ENCODE data around the gene ABCA12. TPM values are rescaled to one million over a fixed set of nuclear protein-coding genes. Genes with fewer than 3 reads are reported as not detected.
"Not testable (repeated sequence)": the region's sequence is repeated elsewhere in the genome, so short reads cannot be mapped to it uniquely, and the experiment has no call there.

ABCA12 gene, protein sequence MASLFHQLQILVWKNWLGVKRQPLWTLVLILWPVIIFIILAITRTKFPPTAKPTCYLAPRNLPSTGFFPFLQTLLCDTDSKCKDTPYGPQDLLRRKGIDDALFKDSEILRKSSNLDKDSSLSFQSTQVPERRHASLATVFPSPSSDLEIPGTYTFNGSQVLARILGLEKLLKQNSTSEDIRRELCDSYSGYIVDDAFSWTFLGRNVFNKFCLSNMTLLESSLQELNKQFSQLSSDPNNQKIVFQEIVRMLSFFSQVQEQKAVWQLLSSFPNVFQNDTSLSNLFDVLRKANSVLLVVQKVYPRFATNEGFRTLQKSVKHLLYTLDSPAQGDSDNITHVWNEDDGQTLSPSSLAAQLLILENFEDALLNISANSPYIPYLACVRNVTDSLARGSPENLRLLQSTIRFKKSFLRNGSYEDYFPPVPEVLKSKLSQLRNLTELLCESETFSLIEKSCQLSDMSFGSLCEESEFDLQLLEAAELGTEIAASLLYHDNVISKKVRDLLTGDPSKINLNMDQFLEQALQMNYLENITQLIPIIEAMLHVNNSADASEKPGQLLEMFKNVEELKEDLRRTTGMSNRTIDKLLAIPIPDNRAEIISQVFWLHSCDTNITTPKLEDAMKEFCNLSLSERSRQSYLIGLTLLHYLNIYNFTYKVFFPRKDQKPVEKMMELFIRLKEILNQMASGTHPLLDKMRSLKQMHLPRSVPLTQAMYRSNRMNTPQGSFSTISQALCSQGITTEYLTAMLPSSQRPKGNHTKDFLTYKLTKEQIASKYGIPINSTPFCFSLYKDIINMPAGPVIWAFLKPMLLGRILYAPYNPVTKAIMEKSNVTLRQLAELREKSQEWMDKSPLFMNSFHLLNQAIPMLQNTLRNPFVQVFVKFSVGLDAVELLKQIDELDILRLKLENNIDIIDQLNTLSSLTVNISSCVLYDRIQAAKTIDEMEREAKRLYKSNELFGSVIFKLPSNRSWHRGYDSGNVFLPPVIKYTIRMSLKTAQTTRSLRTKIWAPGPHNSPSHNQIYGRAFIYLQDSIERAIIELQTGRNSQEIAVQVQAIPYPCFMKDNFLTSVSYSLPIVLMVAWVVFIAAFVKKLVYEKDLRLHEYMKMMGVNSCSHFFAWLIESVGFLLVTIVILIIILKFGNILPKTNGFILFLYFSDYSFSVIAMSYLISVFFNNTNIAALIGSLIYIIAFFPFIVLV (N-terminal part only)
- total RNA-seq: not detected in 2 replicates

DNA sequence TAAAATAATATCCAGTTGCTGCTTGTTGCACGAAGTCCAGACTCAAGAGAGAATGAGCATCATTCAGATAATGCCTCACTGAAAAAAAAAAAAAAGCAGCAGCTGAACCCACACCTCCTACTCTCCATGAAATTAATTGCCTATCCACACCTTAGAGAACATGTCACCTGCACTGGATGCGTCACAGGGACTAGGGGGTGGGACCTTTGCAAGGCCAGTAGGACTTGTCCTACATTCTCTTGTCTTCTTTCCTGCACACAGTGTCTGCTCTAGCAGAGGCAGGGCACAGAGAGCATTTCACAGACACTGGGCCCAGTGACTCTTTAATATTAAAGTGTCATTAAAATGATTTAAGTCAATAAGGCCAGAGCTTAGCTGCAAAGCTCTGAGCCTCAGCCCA lies at the start of gene ABCA12:
Gene ABCA12 (minus strand): TSS at position 148 of the 400 bp plus-strand sequence. CDS start 418 bp downstream, outside the sequence.
- Mint-ChIP-seq H3K4me3 (no peak within 1 kb of the TSS), H3K27me3 (ENCODE audit: insufficient read depth) (no peaks in the 10 kb centered on the region), H3K27ac (no peak within 1 kb of the TSS), H3K4me1 (ENCODE audit: low read depth) (no peaks in the 10 kb centered on the region), H3K9me3 (no peaks in the 10 kb centered on the region), H3K36me3 (ENCODE audit: low read depth) (no peaks in the 10 kb centered on the region)
- intact Hi-C loops (cut with micrococcal nuclease): no loop called here
- DNase-seq (ENCODE audit: low spot score): no peak

DNA sequence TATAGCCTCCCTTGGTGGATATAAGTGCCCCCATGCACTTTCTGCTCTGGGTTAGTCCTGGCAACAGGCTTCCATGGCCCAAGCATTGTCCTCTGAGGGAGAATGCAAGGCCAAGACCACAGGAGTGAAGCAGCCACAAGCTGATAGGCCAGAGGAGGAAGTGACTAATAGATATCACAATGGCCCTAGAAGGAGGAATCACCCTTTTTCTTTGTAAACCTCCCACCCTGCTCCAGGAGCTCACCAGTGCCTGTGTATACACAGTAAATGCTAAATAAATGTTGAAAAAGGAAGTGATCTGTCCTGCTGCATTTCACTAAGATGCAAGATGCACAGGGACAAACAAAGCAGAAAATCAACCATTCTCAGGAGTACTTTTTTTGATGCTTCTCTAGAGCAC lies 49.7 kb upstream of the ABCA12 start:
- no peaks in the 10 kb centered on the region for H3K36me3 Mint-ChIP-seq (ENCODE audit: low read depth)
- no peak for DNase-seq (ENCODE audit: low spot score)
- H3K4me3 Mint-ChIP-seq: no peak overlapping the region
- no peaks in the 10 kb centered on the region for H3K4me1 Mint-ChIP-seq (ENCODE audit: low read depth)
- H3K9me3 Mint-ChIP-seq: no peaks in the 10 kb centered on the region
- intact Hi-C loops (cut with micrococcal nuclease): no loop called here
- H3K27ac Mint-ChIP-seq: no peak overlapping the region
- H3K27me3 Mint-ChIP-seq (ENCODE audit: insufficient read depth): no peaks in the 10 kb centered on the region

DNA sequence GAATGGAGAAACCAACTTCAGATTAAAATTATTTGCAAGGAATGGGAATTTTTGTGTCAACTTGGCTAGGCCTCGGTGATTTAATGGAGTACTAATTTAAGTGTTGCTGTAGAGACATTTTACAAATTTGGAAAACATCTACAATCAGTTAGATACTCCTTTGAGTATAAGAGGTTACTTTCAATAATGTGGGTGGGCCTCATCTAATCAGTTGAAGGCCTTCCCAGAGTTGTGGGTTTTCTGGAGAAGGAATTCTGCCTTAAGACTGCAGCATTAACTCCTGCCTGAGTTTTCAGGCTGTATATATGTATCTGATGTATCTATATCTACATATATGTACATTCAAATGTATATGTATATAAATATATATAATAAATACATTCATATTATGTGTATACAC lies 47.6 kb upstream of the ABCA12 start:
- Mint-ChIP-seq H3K36me3 (ENCODE audit: low read depth) (no peaks in the 10 kb centered on the region), H3K27me3 (ENCODE audit: insufficient read depth) (no peaks in the 10 kb centered on the region), H3K4me1 (ENCODE audit: low read depth) (no peaks in the 10 kb centered on the region), H3K4me3 (no peak overlapping the region), H3K27ac (no peak overlapping the region), H3K9me3 (no peaks in the 10 kb centered on the region)
- no peak for DNase-seq (ENCODE audit: low spot score)
- intact Hi-C loops (cut with micrococcal nuclease): no loop called here

DNA sequence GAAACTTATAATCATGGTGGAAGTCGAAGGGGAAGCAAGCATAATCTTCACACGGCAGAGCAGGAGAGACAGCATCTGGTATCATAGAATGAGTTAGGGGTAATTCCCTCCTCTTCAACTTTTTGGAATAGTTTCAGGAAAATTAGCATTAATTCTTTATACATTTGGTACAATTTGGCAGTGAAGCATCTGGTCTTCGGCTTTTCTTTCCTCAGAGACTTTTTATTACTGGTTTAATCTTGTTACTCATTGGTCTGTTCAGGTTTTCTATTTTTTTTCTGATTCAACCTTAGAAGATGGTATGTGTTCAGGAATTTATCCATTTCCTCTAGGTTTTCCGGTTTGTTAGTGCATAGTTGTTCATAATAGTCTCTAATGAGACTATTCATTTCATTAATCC lies 39.7 kb upstream of the ABCA12 start:
- Mint-ChIP-seq H3K36me3 (ENCODE audit: low read depth) (no peaks in the 10 kb centered on the region), H3K9me3 (no peaks in the 10 kb centered on the region), H3K4me1 (ENCODE audit: low read depth) (no peaks in the 10 kb centered on the region), H3K4me3 (no peak overlapping the region), H3K27ac (no peak overlapping the region), H3K27me3 (ENCODE audit: insufficient read depth) (peaks cover 2% of the 10 kb centered on the region)
- DNase-seq (ENCODE audit: low spot score): no peak
- intact Hi-C loops (cut with micrococcal nuclease): no loop called here

DNA sequence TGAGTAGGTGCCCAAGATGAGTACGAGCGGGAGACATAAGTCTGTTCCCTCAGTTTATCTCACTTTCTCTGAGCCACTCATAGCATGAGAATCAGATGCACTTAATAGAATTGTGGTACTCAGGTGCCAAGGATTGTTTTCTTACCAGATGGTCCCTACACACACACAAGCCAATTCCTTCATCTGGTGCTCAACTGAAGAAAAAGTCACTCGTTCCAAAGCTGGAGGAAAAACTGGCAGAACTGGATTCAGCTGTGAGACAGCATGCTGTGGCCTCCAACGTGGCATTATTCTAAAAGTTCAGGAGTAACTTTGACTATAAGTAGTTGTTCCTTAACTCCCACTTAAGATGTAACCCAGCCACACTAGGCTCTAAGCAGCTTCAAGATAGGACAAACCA lies 33.4 kb upstream of the ABCA12 start:
- intact Hi-C loops (cut with micrococcal nuclease): no loop called here
- Mint-ChIP-seq H3K27ac (no peak overlapping the region), H3K4me1 (ENCODE audit: low read depth) (peaks cover 7% of the 10 kb centered on the region), H3K9me3 (no peaks in the 10 kb centered on the region), H3K4me3 (no peak overlapping the region), H3K27me3 (ENCODE audit: insufficient read depth) (no peaks in the 10 kb centered on the region), H3K36me3 (ENCODE audit: low read depth) (no peaks in the 10 kb centered on the region)
- DNase-seq (ENCODE audit: low spot score): no peak

DNA sequence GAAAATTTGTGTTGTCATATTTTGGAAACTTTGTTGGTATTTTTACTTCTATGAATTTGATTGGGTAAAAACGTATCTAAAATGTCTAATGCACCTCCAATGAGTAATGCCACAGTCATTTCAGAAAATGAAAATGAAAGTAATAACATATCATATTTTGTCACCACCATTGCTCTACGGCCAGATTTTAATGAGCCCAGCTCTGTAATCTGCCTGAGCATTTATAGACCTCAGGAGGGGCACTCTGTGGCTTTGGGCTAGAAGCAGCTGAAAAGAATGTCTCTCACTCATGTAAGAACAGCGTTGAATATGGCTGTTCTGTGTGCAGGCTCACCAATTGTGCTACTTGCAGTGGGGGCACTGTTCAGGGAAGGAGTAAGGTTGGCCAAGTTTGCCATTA lies 32.7 kb upstream of the ABCA12 start:
- Mint-ChIP-seq H3K27me3 (ENCODE audit: insufficient read depth) (no peaks in the 10 kb centered on the region), H3K4me1 (ENCODE audit: low read depth) (peaks cover 7% of the 10 kb centered on the region), H3K4me3 (no peak overlapping the region), H3K27ac (no peak overlapping the region), H3K36me3 (ENCODE audit: low read depth) (no peaks in the 10 kb centered on the region), H3K9me3 (no peaks in the 10 kb centered on the region)
- DNase-seq (ENCODE audit: low spot score): no peak
- intact Hi-C loops (cut with micrococcal nuclease): no loop called here

DNA sequence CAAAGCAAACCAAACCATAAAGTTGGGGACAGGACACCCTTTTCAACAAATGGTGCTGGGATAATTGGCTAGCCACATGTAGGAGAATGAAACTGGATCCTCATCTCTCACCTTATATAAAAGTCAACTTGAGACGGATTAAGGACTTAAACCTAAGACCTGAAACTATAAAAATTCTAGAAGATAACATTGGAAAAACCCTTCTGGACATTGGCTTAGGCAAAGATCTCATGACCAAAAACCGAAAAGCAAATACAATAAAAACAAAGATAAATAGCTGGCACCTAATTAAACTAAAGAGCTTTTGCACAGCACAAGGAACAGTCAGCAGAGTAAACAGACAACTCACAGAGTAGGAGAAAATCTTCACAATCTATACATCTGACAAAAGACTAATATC lies 28.1 kb upstream of the ABCA12 start:
- H3K36me3 Mint-ChIP-seq (ENCODE audit: low read depth); H3K9me3 Mint-ChIP-seq; DNase-seq (ENCODE audit: low spot score); intact Hi-C loops (cut with micrococcal nuclease); H3K4me3 Mint-ChIP-seq; H3K27ac Mint-ChIP-seq; H3K27me3 Mint-ChIP-seq (ENCODE audit: insufficient read depth); H3K4me1 Mint-ChIP-seq (ENCODE audit: low read depth): not testable (repeated sequence)

DNA sequence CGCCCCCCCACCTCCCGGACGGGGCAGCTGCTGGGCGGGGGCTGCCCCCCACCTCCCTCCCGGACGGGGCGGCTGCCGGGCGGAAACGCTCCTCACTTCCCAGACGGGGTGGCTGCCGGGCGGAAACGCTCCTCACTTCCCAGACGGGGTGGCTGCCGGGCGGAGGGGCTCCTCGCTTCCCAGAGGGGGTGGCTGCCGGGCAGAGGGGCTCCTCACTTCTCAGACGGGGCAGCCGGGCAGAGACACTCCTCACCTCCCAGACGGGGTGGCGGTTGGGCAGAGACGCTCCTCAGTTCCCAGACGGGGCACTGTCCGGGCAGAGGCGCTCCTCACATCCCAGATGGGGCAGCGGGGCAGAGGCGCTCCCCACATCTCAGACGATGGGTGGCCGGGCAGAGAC lies 24.9 kb upstream of the ABCA12 start:
- intact Hi-C loops (cut with micrococcal nuclease); H3K36me3 Mint-ChIP-seq (ENCODE audit: low read depth); H3K9me3 Mint-ChIP-seq; H3K27me3 Mint-ChIP-seq (ENCODE audit: insufficient read depth); H3K4me3 Mint-ChIP-seq; DNase-seq (ENCODE audit: low spot score); H3K27ac Mint-ChIP-seq; H3K4me1 Mint-ChIP-seq (ENCODE audit: low read depth): not testable (repeated sequence)

DNA sequence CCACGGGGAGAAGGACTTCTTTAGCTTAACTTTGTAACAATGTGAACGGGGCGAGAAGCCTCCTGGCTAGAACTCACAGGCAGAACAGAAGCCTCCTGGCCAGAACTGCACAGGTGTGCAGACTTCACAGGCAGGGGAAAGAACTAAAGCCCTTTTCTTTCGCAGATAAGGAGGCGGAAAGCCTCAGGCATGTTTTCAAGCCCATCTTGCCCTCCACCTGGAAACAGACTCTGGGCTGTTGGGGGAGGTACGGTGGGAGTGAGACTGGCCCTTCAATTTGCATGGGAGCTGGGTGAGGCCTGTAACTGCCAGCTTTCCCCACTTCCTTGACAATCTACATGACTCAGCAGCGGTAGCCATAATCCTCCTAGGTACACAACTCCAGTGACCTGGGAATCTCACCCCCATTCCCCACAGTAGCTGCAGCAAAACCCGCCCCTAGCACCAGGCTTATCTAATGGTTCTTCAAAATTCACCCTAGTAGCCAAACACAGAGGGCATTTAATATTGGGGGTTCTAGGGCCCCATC lies 22.9 kb upstream of the ABCA12 start:
- Mint-ChIP-seq H3K4me1 (ENCODE audit: low read depth) (no peaks in the 10 kb centered on the region), H3K4me3 (no peak overlapping the region), H3K36me3 (ENCODE audit: low read depth) (no peaks in the 10 kb centered on the region), H3K27me3 (ENCODE audit: insufficient read depth) (no peaks in the 10 kb centered on the region), H3K9me3 (no peaks in the 10 kb centered on the region), H3K27ac (no peak overlapping the region)
- no peak for DNase-seq (ENCODE audit: low spot score)
- intact Hi-C loops (cut with micrococcal nuclease): no loop called here

DNA sequence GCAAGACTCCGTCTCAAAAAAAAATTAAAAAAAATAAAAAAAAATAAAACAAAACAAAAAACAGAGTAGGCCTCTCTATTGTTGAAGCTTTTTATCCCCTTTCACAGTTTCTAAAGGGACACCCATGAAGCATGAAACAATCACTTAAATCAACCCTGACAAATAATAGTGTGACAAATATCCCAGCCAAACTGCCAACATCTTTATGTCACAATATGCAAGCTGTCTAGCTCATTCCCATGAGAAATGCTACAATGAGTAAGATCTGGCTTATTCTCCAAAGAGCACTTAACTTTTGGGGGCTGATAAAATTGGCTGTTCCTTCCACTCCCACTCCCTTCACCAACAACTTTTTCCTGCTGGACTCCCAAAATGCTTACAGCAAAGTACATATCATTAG lies 21.7 kb upstream of the ABCA12 start:
- no peak overlapping the region for H3K4me3 Mint-ChIP-seq
- H3K36me3 Mint-ChIP-seq (ENCODE audit: low read depth): no peaks in the 10 kb centered on the region
- DNase-seq (ENCODE audit: low spot score): no peak
- H3K27me3 Mint-ChIP-seq (ENCODE audit: insufficient read depth): no peaks in the 10 kb centered on the region
- no peak overlapping the region for H3K27ac Mint-ChIP-seq
- intact Hi-C loops (cut with micrococcal nuclease): no loop called here
- H3K4me1 Mint-ChIP-seq (ENCODE audit: low read depth): no peaks in the 10 kb centered on the region
- no peaks in the 10 kb centered on the region for H3K9me3 Mint-ChIP-seq

DNA sequence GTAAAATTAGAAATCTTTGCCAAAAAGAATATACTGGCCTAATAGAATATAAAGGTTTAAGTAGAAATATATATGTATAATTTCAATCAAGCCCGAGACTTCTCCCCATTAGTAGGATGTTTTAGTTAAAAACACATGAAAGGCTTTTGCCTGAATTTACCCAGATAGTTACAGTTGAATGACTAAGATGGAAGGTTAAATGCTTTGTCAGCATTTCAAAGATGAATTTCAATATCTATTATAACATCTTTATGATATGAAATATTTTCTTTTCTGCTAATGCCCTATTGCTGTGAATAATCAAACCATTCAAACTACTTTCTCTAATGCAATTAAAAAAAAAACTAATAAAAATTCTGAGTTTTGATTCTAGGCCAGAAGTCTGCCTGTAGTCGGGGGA lies 18.0 kb upstream of the ABCA12 start:
- Mint-ChIP-seq H3K4me3 (no peak overlapping the region), H3K27me3 (ENCODE audit: insufficient read depth) (no peaks in the 10 kb centered on the region), H3K27ac (no peak overlapping the region), H3K36me3 (ENCODE audit: low read depth) (no peaks in the 10 kb centered on the region), H3K4me1 (ENCODE audit: low read depth) (no peaks in the 10 kb centered on the region), H3K9me3 (no peaks in the 10 kb centered on the region)
- no peak for DNase-seq (ENCODE audit: low spot score)
- intact Hi-C loops (cut with micrococcal nuclease): no loop called here

DNA sequence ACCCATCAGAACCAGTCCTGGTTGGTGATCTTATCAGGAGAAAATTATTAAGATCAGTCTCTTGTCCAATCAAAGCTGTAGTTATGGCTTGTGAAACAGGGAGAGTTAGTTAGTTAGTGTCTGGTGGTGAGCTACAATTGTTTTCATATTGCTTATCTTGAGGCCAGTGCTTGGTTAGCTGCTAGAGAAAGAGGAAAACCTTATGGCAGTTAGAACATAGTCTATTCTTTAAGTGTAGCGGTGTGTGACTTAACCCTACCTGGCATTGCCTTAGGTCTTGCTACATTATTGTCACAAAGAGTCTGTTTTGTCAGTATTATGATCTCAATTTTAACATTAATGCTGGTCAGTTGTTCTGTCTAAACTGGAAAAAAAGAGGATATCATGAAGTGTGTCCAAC lies 11.5 kb upstream of the ABCA12 start:
- no peaks in the 10 kb centered on the region for H3K4me1 Mint-ChIP-seq (ENCODE audit: low read depth)
- no peaks in the 10 kb centered on the region for H3K27me3 Mint-ChIP-seq (ENCODE audit: insufficient read depth)
- no peak overlapping the region for H3K4me3 Mint-ChIP-seq
- H3K36me3 Mint-ChIP-seq (ENCODE audit: low read depth): no peaks in the 10 kb centered on the region
- H3K27ac Mint-ChIP-seq: no peak overlapping the region
- H3K9me3 Mint-ChIP-seq: no peaks in the 10 kb centered on the region
- intact Hi-C loops (cut with micrococcal nuclease): no loop called here
- no peak for DNase-seq (ENCODE audit: low spot score)

DNA sequence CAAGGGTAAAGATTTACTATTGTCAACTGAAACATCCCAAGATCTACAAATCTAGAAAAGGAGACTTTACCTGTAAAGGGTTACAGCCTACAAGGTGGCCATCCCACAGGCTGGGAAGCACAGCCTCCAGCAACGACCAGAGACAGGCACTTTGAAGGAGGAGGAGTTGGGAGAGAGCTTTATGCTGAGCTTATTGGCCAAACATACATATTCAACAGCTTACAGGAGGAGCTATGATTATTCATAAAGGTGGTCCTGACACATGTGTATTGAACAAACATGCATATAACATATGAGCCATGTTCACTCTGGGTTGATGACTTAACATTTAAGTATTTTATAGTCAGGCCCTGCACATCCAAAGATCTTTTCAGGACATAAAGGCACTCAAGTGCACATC lies 11.1 kb upstream of the ABCA12 start:
- H3K4me3 Mint-ChIP-seq: no peak overlapping the region

More for the DNA sequence above, 11.1 kb upstream of the ABCA12 start:
- H3K27me3 Mint-ChIP-seq (ENCODE audit: insufficient read depth): no peaks in the 10 kb centered on the region
- no peak for DNase-seq (ENCODE audit: low spot score)
- no peaks in the 10 kb centered on the region for H3K36me3 Mint-ChIP-seq (ENCODE audit: low read depth)
- H3K4me1 Mint-ChIP-seq (ENCODE audit: low read depth): no peaks in the 10 kb centered on the region
- intact Hi-C loops (cut with micrococcal nuclease): no loop called here
- no peak overlapping the region for H3K27ac Mint-ChIP-seq
- H3K9me3 Mint-ChIP-seq: no peaks in the 10 kb centered on the region

Data from activated T-helper 1 cell treated with anti-CD3 and anti-CD28 coated beads, Interleukin-12 subunit alpha, Interleukin-12 subunit beta, Interleukin-2, Interleukin-4 antibody, amounts not matched to agents 30 ng/mL and 10 ng/mL and 1 ng/mL, durations not matched to agents 14 hours and 24 hours and 36 hours (primary cell).